Measurements from ENCODE around the gene SERINC3. TPM values are rescaled to one million over a fixed set of nuclear protein-coding genes. Genes with fewer than 3 reads are reported as not detected.

The SERINC3 gene
- total RNA-seq, 1 donor from 2014 or later = 47.1 TPM

DNA sequence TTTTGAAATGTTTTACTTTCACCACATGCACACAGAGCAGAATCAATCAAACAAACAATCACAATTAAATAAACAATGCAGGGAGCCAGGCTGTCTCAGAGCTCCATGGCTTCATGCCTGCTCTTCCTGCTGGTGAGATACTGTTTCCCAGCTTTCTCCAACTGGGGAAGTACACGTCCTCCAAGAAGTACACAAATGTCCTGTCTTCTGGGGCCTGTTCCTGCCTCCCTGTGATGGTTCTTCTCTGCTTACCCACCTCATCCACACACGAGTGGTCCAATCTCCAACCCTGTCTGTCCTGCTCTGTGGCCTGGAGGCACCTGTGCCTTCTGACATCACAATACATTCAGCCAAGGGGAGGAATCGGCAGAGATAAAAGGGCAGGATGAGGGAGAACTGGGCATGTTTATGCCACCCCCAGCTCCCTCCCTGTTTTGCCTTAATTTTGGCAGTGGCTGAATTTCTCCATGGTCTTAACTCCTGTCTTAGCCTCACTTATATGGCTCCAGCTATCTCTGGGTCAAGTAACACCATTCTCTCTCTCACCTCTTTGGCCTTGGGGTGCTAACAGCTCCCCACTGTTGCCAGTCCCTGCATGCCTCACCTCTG, 71.5 kb downstream of the SERINC3 start:
- no peaks in the 10 kb centered on the region for H3K36me3 Mint-ChIP-seq
- no peak overlapping the region for H3K27ac Mint-ChIP-seq
- no peaks in the 10 kb centered on the region for H3K9me3 Mint-ChIP-seq
- H3K4me1 Mint-ChIP-seq (ENCODE audit: unreplicated experiment) = no peaks in the 10 kb centered on the region
- peaks cover 3% of the 10 kb centered on the region for H3K27me3 Mint-ChIP-seq
- no peak for DNase-seq (ENCODE audit: extremely low spot score, unreplicated experiment)
- TF ChIP-seq, protein P1, sequence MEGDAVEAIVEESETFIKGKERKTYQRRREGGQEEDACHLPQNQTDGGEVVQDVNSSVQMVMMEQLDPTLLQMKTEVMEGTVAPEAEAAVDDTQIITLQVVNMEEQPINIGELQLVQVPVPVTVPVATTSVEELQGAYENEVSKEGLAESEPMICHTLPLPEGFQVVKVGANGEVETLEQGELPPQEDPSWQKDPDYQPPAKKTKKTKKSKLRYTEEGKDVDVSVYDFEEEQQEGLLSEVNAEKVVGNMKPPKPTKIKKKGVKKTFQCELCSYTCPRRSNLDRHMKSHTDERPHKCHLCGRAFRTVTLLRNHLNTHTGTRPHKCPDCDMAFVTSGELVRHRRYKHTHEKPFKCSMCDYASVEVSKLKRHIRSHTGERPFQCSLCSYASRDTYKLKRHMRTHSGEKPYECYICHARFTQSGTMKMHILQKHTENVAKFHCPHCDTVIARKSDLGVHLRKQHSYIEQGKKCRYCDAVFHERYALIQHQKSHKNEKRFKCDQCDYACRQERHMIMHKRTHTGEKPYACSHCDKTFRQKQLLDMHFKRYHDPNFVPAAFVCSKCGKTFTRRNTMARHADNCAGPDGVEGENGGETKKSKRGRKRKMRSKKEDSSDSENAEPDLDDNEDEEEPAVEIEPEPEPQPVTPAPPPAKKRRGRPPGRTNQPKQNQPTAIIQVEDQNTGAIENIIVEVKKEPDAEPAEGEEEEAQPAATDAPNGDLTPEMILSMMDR (conservative IDR thresholded peaks at IDR 0.05) = no peak
- H3K4me3 Mint-ChIP-seq = no peak overlapping the region

DNA sequence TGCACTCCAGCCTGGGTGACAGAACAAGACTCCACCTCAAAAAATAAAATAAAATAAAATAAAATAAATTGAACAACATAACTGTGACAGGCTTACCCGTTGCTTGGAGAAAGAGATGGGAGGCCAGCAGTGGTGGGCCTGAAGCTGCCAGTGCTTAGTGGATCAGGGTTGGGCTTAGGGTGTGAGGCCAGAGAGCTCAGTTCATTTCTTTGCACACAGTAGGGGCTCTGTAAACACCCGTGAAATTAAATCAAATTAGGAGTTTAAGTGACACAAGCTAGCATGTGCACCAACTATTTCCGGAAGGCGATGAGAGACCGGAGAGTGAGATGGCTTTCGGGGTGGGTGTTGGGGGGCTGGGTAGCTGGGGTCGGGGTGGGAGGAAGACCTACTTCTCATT, 72.0 kb downstream of the SERINC3 start:
- H3K4me3 Mint-ChIP-seq = no peak overlapping the region

DNA sequence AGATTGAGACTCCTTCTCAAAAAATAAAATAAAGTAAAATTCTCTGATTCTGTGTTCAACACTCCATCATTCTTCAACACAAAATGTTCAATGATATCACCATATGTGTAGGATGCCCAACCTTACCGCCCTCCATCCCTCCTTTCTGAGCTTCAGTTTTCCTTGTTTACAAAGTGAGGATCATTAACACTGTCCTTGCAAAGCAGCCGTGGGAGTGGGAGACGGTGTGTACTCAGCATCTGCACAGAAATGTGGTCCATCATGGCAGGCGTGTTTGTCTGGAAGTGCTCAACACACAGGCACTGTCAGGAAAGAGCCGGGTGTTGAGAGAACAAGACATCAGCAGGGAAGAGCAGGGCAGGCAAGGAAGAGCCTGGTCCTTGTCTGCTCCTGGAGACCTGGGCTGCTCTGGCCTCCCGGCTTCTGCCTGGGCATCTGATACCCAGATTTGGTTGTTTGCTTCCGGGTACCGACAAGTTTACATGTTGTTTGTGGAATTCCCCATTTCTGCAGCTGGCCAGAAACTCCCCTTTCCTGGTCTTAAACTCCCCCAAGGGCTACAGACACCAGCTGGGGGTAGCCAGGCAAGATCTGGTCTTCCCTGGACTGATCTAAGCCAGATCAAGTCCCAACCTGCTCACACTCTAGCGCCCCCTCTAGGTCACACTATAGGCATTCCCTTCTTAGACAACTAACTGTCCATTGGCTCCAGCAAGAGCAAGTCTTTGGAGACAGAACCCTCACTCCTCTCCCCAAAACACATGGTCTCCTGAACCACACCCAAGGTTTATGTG, 72.9 kb downstream of the SERINC3 start:
- H3K27ac Mint-ChIP-seq = no peak overlapping the region
- H3K27me3 Mint-ChIP-seq = peaks cover 3% of the 10 kb centered on the region
- no peaks in the 10 kb centered on the region for H3K36me3 Mint-ChIP-seq
- H3K4me3 Mint-ChIP-seq = no peak overlapping the region
- TF ChIP-seq, protein P1 (conservative IDR thresholded peaks at IDR 0.05) = peak; percentile 57
- no peaks in the 10 kb centered on the region for H3K9me3 Mint-ChIP-seq
- no peaks in the 10 kb centered on the region for H3K4me1 Mint-ChIP-seq (ENCODE audit: unreplicated experiment)
- DNase-seq (ENCODE audit: extremely low spot score, unreplicated experiment) = no peak

More for the DNA sequence above, 72.0 kb downstream of the SERINC3 start:
- no peak overlapping the region for H3K27ac Mint-ChIP-seq
- TF ChIP-seq, protein P1 (conservative IDR thresholded peaks at IDR 0.05) = no peak
- no peaks in the 10 kb centered on the region for H3K9me3 Mint-ChIP-seq
- no peaks in the 10 kb centered on the region for H3K4me1 Mint-ChIP-seq (ENCODE audit: unreplicated experiment)
- peaks cover 3% of the 10 kb centered on the region for H3K27me3 Mint-ChIP-seq
- no peaks in the 10 kb centered on the region for H3K36me3 Mint-ChIP-seq
- no peak for DNase-seq (ENCODE audit: extremely low spot score, unreplicated experiment)

DNA sequence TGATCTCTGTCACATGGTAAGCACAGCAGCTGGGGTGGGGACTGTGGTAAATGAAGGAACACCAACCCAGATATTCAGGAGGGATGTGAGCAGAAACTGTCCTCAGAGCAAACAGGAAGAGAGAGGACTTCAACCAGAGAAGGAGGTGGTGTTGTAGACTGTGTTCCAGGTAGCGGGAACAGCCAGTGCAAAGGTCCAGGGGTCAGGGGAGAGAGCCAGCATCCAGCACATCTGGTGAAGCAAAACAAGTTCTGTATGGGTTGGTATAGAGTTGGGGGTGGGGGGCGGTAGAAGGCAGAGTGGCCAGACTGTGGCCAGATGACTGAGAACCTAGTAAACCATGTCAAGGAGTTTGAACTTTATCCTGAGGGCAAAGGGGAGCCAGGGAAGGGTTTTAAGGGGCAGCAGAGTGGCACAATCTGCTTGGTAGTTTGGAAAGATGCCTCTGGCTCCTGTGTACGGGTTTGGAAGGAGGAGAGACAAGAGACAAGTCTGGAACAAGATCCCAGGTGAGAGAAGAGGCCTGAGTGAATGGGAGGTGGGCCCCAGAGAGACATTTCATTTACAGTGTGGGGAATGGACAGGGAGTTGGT, 73.9 kb downstream of the SERINC3 start:
- Mint-ChIP-seq H3K4me3 (no peak overlapping the region), H3K4me1 (ENCODE audit: unreplicated experiment) (no peaks in the 10 kb centered on the region), H3K36me3 (no peaks in the 10 kb centered on the region), H3K27ac (no peak overlapping the region), H3K9me3 (no peaks in the 10 kb centered on the region), H3K27me3 (peaks cover 3% of the 10 kb centered on the region)
- DNase-seq (ENCODE audit: extremely low spot score, unreplicated experiment) = no peak
- TF ChIP-seq, protein P1 (conservative IDR thresholded peaks at IDR 0.05) = no peak

Other genes starting within 250 kb of the SERINC3 start
- gene FITM2, start 210.9 kb downstream of the SERINC3 start, total RNA-seq (ENCODE audit: low replicate concordance) = 5.7 and 7.1 TPM in 2 replicates
- gene R3HDML, start 185.0 kb downstream of the SERINC3 start, total RNA-seq (ENCODE audit: low replicate concordance) = not detected in 2 replicates
- gene HNF4A, start 166.4 kb downstream of the SERINC3 start, total RNA-seq (ENCODE audit: low replicate concordance) = 19.9 and 41.7 TPM in 2 replicates
- gene TTPAL, start 46.2 kb downstream of the SERINC3 start, total RNA-seq (ENCODE audit: low replicate concordance) = 20.8 and 21.5 TPM in 2 replicates
- gene PKIG, start 60.5 kb upstream of the SERINC3 start, total RNA-seq (ENCODE audit: low replicate concordance) = 13.9 and 24.3 TPM in 2 replicates
- gene ADA, start 129.6 kb upstream of the SERINC3 start, total RNA-seq (ENCODE audit: low replicate concordance) = 7.5 and 15.1 TPM in 2 replicates
- gene CCN5, start 193.3 kb upstream of the SERINC3 start, total RNA-seq (ENCODE audit: low replicate concordance) = not detected in 2 replicates
- 0.31 and 0.36 TPM in 2 replicates for gene KCNK15, start 223.8 kb upstream of the SERINC3 start, total RNA-seq (ENCODE audit: low replicate concordance)

All from type B pancreatic cell (in vitro differentiated cells).